Gastrocnemius medialis (tissue), 4 donors: ENCODE data around the gene RPA3. TPM values are rescaled to one million over a fixed set of nuclear protein-coding genes. Genes with fewer than 3 reads are reported as not detected.

Experiments
- ATAC-seq, 2 donors: fragments of 150-250 bp; one replicate each; pipeline ENCODE4 v1.9.1; 2016
- DNase-seq, 2 donors: peaks; one replicate each; pipeline ENCODE4 v3.0.0-alpha.2; 2019
- H3K27ac ChIP-seq, 4 donors: fragments of 200-600 bp; sonication (generic); 1 replicate in 1 of 4; 2 replicates in 3 of 4; pipeline ENCODE4 v1.5.1; 2016 to 2018; ENCODE audit warnings: mild to moderate bottlenecking in 2 of 4, moderate library complexity in 1 of 4
- H3K27me3 ChIP-seq, 3 donors: fragments of 200-600 bp; sonication (generic) in 2 of 3; 1 replicate in 1 of 3; 2 replicates in 2 of 3; pipeline versions ENCODE4 v1.5.1 to v1.6.0; 2016 to 2019; ENCODE audit warnings: mild to moderate bottlenecking in 1 of 3, moderate library complexity in 1 of 3
- H3K36me3 ChIP-seq, 2 donors: fragments of 200-600 bp; sonication (generic) in 1 of 2; one replicate each; pipeline ENCODE4 v1.5.1; 2017 to 2018
- H3K4me1 ChIP-seq, 2 donors: fragments of 200-600 bp; sonication (generic) in 1 of 2; one replicate each; pipeline ENCODE4 v1.5.1; 2016 to 2017; ENCODE audit warnings: mild to moderate bottlenecking in 2 of 2
- H3K4me3 ChIP-seq, 4 donors: fragments of 200-600 bp; sonication (generic) in 3 of 4; 1 replicate in 1 of 4; 2 replicates in 3 of 4; pipeline ENCODE4 v1.5.1; 2016 to 2019; ENCODE audit warnings: mild to moderate bottlenecking in 2 of 4
- H3K9me3 ChIP-seq, 3 donors: fragments of 200-600 bp; sonication (generic) in 2 of 3; 1 replicate in 1 of 3; 2 replicates in 2 of 3; pipeline ENCODE4 v1.5.1; 2016 to 2019
- CTCF ChIP-seq, 5 experiments: fragments of 450-650 bp in 3 of 5; fragments of 200-600 bp in 2 of 5; sonication (generic) in 2 of 5; IDR thresholded peaks in 4 of 5; conservative IDR thresholded peaks in 1 of 5; 1 replicate in 4 of 5; 2 replicates in 1 of 5; pipeline ENCODE4 v1.5.1; 2016 to 2019; ENCODE audit warnings: antibody characterized with exemption in 5 of 5, mild to moderate bottlenecking in 3 of 5, moderate library complexity in 3 of 5
- POLR2A ChIP-seq, 2 donors: fragments of 450-650 bp; IDR thresholded peaks; one replicate each; pipeline ENCODE4 v1.6.1; 2017; ENCODE audit warnings: antibody characterized with exemption in 2 of 2, mild to moderate bottlenecking in 2 of 2, moderate library complexity in 2 of 2
- in situ Hi-C, 4 donors: fragments of 200-750 bp; cut with MboI; loops; one replicate each; pipeline versions ENCODE4 v1.15.0 to v1.8.0; 2017; ENCODE audit warnings: low sequenced_read_pairs in 4 of 4
- intact Hi-C: fragments of 100-400 bp; cut with DNase I; formaldehyde crosslinking; loops from one replicate; pipeline ENCODE4 v1.15.1; 2023; ENCODE audit warnings: low total_unique reads
- total RNA-seq, 4 donors: library from RNA; depleted of rRNA; stranded (reverse); fragments of >200 nt; gene quantifications; one replicate each; pipeline versions ENCODE4 v1.1.0 to v1.2.3, GENCODE V29; 2016

The RPA3 gene
- total RNA-seq, 4 donors from 2014 or later = 4.7 to 14.3 (median 12.5) TPM

GRCh38 chr7:7745258-7745657, 26.9 kb upstream of the RPA3 start:
- Histone ChIP-seq H3K9me3 (no peaks in the 10 kb centered on the region), H3K4me1 (peaks cover 0 to 11% of the 10 kb centered on the region in 2 donors), H3K4me3 (no peak overlapping the region), H3K36me3 (no peaks in the 10 kb centered on the region), H3K27me3 (no peaks in the 10 kb centered on the region), H3K27ac (no peak overlapping the region)
- no peak for ATAC-seq
- intact Hi-C loops (no loop called here), in situ Hi-C loops (no loop called here)
- no peak for TF ChIP-seq CTCF (IDR thresholded peaks at IDR 0.05 in 4 of 5, conservative IDR thresholded peaks at IDR 0.05 in 1 of 5)
- TF ChIP-seq POLR2A (IDR thresholded peaks at IDR 0.05) = no peak
- DNase-seq = no peak

- H3K36me3 ChIP-seq = no peaks in the 10 kb centered on the region
- in situ Hi-C loops (no loop called here), intact Hi-C loops (no loop called here)
- DNase-seq = no peak
- H3K27me3 ChIP-seq = no peaks in the 10 kb centered on the region
- TF ChIP-seq POLR2A (IDR thresholded peaks at IDR 0.05) (no peak), CTCF (IDR thresholded peaks at IDR 0.05 in 4 of 5, conservative IDR thresholded peaks at IDR 0.05 in 1 of 5) (no peak)
- peaks cover 0 to 30% of the 10 kb centered on the region in 2 donors for H3K4me1 ChIP-seq
- no peak overlapping the region for H3K4me3 ChIP-seq
- H3K9me3 ChIP-seq = no peaks in the 10 kb centered on the region
- H3K27ac ChIP-seq = no peak overlapping the region
- ATAC-seq = no peak
Measured at GRCh38 chr7:7742223-7742622, 23.8 kb upstream of the RPA3 start.

- ATAC-seq (no peak), DNase-seq (no peak)
- no peaks in the 10 kb centered on the region for H3K36me3 ChIP-seq
- intact Hi-C loops = no loop called here
- no peaks in the 10 kb centered on the region for H3K9me3 ChIP-seq
- no peak overlapping the region for H3K4me3 ChIP-seq
- in situ Hi-C loops = no loop called here
- TF ChIP-seq POLR2A (IDR thresholded peaks at IDR 0.05) (no peak), CTCF (IDR thresholded peaks at IDR 0.05 in 4 of 5, conservative IDR thresholded peaks at IDR 0.05 in 1 of 5) (no peak)
- H3K27me3 ChIP-seq = no peaks in the 10 kb centered on the region
- peaks cover 0 to 21% of the 10 kb centered on the region in 2 donors for H3K4me1 ChIP-seq
- H3K27ac ChIP-seq = no peak overlapping the region
Measured at GRCh38 chr7:7740037-7740355, 21.6 kb upstream of the RPA3 start.

- ATAC-seq = no peak
- in situ Hi-C loops (no loop called here), intact Hi-C loops (no loop called here)
Measured at GRCh38 chr7:7739204-7740036, 21.0 kb upstream of the RPA3 start.

More at GRCh38 chr7:7739204-7740036, 21.0 kb upstream of the RPA3 start:
- no peaks in the 10 kb centered on the region for H3K27me3 ChIP-seq
- H3K4me1 ChIP-seq = peaks cover 0 to 19% of the 10 kb centered on the region in 2 donors
- H3K9me3 ChIP-seq = no peaks in the 10 kb centered on the region
- no peak overlapping the region for H3K27ac ChIP-seq
- no peaks in the 10 kb centered on the region for H3K36me3 ChIP-seq
- H3K4me3 ChIP-seq = no peak overlapping the region
- no peak for DNase-seq
- no peak for TF ChIP-seq CTCF (IDR thresholded peaks at IDR 0.05 in 4 of 5, conservative IDR thresholded peaks at IDR 0.05 in 1 of 5)
- no peak for TF ChIP-seq POLR2A (IDR thresholded peaks at IDR 0.05)
